GM12878 (cell line): ENCODE measurements around the gene DLD. TPM values are rescaled to one million over a fixed set of nuclear protein-coding genes. Genes with fewer than 3 reads are reported as not detected.

Experiments
- ATAC-seq: fragments of 200-7000 bp; cut with Tn5 transposase; 3 replicates; pipeline ENCODE4 v1.9.1; 2020; ENCODE audit warnings: mild to moderate bottlenecking, moderate library complexity
- BruUV-seq: library from RNA; stranded (reverse); fragments of 400-500 nt; replicated peaks from 2 replicates; lab custom pipeline; 2021; lab: Mats Ljungman, UMichigan
- CTCF ChIA-PET: fragments of 300-600 bp; sonication (Branson Sonifier 250); formaldehyde crosslinking; extraction: SDS; loops from one replicate; lab custom pipeline; 2021; ENCODE audit warnings: inconsistent platforms; lab: Yijun Ruan, JAX
- POLR2A ChIA-PET: fragments of 350-600 bp; formaldehyde crosslinking; extraction: SDS; loops from one replicate; lab custom pipeline; 2021; ENCODE audit warnings: inconsistent platforms; lab: Charles Lee
- RAD21 ChIA-PET: fragments of 300-600 bp; sonication (Branson Sonifier 250); formaldehyde crosslinking; loops from one replicate; lab custom pipeline; 2023; ENCODE audit warnings: antibody characterized with exemption; ENCODE audit not compliant: unreplicated experiment; lab: Charles Lee
- SMC1A ChIA-PET: fragments of 300-600 bp; sonication (Branson Sonifier 250); formaldehyde crosslinking; loops from one replicate; lab custom pipeline; 2023; ENCODE audit not compliant: unreplicated experiment, uncharacterized antibody; lab: Charles Lee
- DNase-seq: peaks from one replicate; pipeline ENCODE4 v3.0.0-alpha.2; 2011; ENCODE audit warnings: low read depth, low spot score
- FAIRE-seq: peaks from 3 replicates; lab custom pipeline; 2011; peaks lifted over from hg19 to GRCh38; lab: Jason Lieb, UNC
- H2AFZ ChIP-seq: 2 replicates; pipeline ENCODE4 v1.6.0; 2011; ENCODE audit warnings: low read depth, low read length, control low read depth; ENCODE audit not compliant: control insufficient read depth
- H3K27ac ChIP-seq: 2 replicates; pipeline ENCODE4 v1.5.1; 2011; ENCODE audit warnings: control low read depth; ENCODE audit not compliant: control insufficient read depth, insufficient read depth
- H3K27me3 ChIP-seq, 2 experiments: replicated peaks in 1 of 2; 2 replicates each; pipeline versions ENCODE4 v1.6.0 to v1.6.1; 2011; ENCODE audit warnings: low read length in 1 of 2; ENCODE audit not compliant: control insufficient read depth in 2 of 2, insufficient read depth in 2 of 2
- H3K36me3 ChIP-seq, 2 experiments: 2 replicates each; pipeline ENCODE4 v1.5.1; 2011; ENCODE audit warnings: low read length in 1 of 2; ENCODE audit not compliant: control insufficient read depth in 2 of 2, insufficient read depth in 2 of 2
- H3K4me1 ChIP-seq: 2 replicates; pipeline ENCODE4 v1.6.1; 2011; ENCODE audit warnings: mild to moderate bottlenecking, low read length, moderate library complexity, mixed read lengths; ENCODE audit not compliant: control insufficient read depth, insufficient read depth
- H3K4me2 ChIP-seq: 2 replicates; pipeline ENCODE4 v1.6.0; 2011; ENCODE audit warnings: control low read depth; ENCODE audit not compliant: control insufficient read depth, insufficient read depth
- H3K4me3 ChIP-seq: fragments of 200-600 bp; sonication (generic); 2 replicates; pipeline ENCODE4 v1.5.1; 2016
- H3K79me2 ChIP-seq: 2 replicates; pipeline ENCODE4 v1.6.0; 2011; ENCODE audit warnings: low read length; ENCODE audit not compliant: control insufficient read depth, insufficient read depth
- H3K9ac ChIP-seq: 2 replicates; pipeline ENCODE4 v1.8.0; 2011; ENCODE audit warnings: low read length, control low read depth, mixed read lengths; ENCODE audit not compliant: control insufficient read depth, insufficient read depth
- H3K9me3 ChIP-seq: replicated peaks from 3 replicates; pipeline ENCODE4 v1.5.1; 2011; ENCODE audit warnings: mild to moderate bottlenecking, low read length; ENCODE audit not compliant: control insufficient read depth, insufficient read depth
- H4K20me1 ChIP-seq: 2 replicates; pipeline ENCODE4 v1.6.0; 2011; ENCODE audit not compliant: control insufficient read depth, insufficient read depth
- BACH1 ChIP-seq: fragments of 450-650 bp; IDR thresholded peaks from 2 replicates; pipeline ENCODE4 v1.6.1; 2017; ENCODE audit warnings: mild to moderate bottlenecking, borderline replicate concordance
- MTA2 ChIP-seq: fragments of 450-650 bp; IDR thresholded peaks from 2 replicates; pipeline ENCODE4 v1.6.1; 2016; ENCODE audit warnings: low read depth, mild to moderate bottlenecking, moderate library complexity
- RELA ChIP-seq: fragments of 450-650 bp; IDR thresholded peaks from 2 replicates; pipeline ENCODE4 v1.8.0; 2014; ENCODE audit warnings: borderline replicate concordance; ENCODE audit not compliant: partially characterized antibody
- TAF1 ChIP-seq: IDR thresholded peaks from 2 replicates; pipeline ENCODE4 v1.6.1; 2011; ENCODE audit warnings: mild to moderate bottlenecking, low read depth, low read length, borderline replicate concordance
- TARDBP ChIP-seq: IDR thresholded peaks from 2 replicates; pipeline ENCODE4 v1.6.1; 2016; ENCODE audit warnings: borderline replicate concordance
- ZBED1 ChIP-seq: IDR thresholded peaks from 2 replicates; pipeline ENCODE4 v1.6.1; 2016; ENCODE audit warnings: borderline replicate concordance
- WGBS: methylation state at CpG from one replicate; pipeline ENCODE4 v1.1.6; 2016; ENCODE audit warnings: low lambda C conversion rate; ENCODE audit not compliant: insufficient replicate concordance, insufficient coverage; ENCODE audit errors: missing lambda C conversion rate; 5-methylcytosine and 5-hydroxymethylcytosine counted together
- in situ Hi-C: fragments of 300-500 bp; cut with MboI; formaldehyde crosslinking; loops from 9 replicates; pipeline ENCODE4 v1.14.3; 2018; ENCODE audit warnings: mixed read lengths
- intact Hi-C: fragments of 100-400 bp; cut with micrococcal nuclease; formaldehyde crosslinking; loops from one replicate; pipeline ENCODE4 v1.14.2; 2022; ENCODE audit not compliant: unreplicated experiment
- polyA plus RNA-seq, 11 experiments: library from polyadenylated mRNA; depleted of rRNA in 4 of 11; unstranded in 6 of 11; stranded (reverse) in 5 of 11; fragments of >200 nt; fragmentation: Nextera tagmentation in 4 of 11; fragmentation: Illumina TruSeq in 1 of 11; extraction: Ambion mirVana in 4 of 11; extraction: Trizol in 1 of 11; gene quantifications; 1 replicate in 1 of 11; 2 replicates in 10 of 11; pipeline versions ENCODE4 v1.2.1 to v1.2.3, GENCODE V29; 2011 to 2016; ENCODE audit warnings: inconsistent platforms in 2 of 11, missing spikeins in 2 of 11, low read depth in 1 of 11
- total RNA-seq, 4 experiments: library from RNA; depleted of rRNA in 3 of 4; stranded (reverse); fragments of >200 nt in 3 of 4; fragmentation: Illumina TruSeq in 1 of 4; extraction: Trizol in 1 of 4; gene quantifications; 2 replicates each; pipeline versions ENCODE4 v1.2.1 to v1.2.3, GENCODE V29; 2013 to 2021
- TF ChIP-seq, protein P1 (sequence below): fragments of 450-650 bp; IDR thresholded peaks from 2 replicates; pipeline ENCODE4 v1.6.1; 2014; ENCODE audit warnings: mild to moderate bottlenecking
- TF ChIP-seq, protein P2 (sequence below): fragments of 150-350 bp; IDR thresholded peaks from 2 replicates; pipeline ENCODE4 v1.6.1; 2014; ENCODE audit warnings: mild to moderate bottlenecking, low read depth, low read length
- TF ChIP-seq, protein P3 (sequence below): fragments of 450-650 bp; IDR thresholded peaks from 2 replicates; pipeline ENCODE4 v1.6.1; 2017; ENCODE audit warnings: antibody characterized with exemption, mild to moderate bottlenecking, moderate library complexity
- TF ChIP-seq, protein P4 (sequence below): fragments of 450-650 bp; IDR thresholded peaks from 2 replicates; pipeline ENCODE4 v1.6.1; 2017; ENCODE audit warnings: mild to moderate bottlenecking, moderate library complexity
- TF ChIP-seq, protein P5 (sequence below): IDR thresholded peaks from 2 replicates; pipeline ENCODE4 v1.6.1; 2012; ENCODE audit warnings: low read depth, low read length, improper control_type of control experiment

Gene DLD
- total and polyA plus RNA-seq, 10 of the 15 experiments (the other 5 are each of a cell fraction or from before 2014, with no cell fraction given) = 62.7 to 314 (median 161) TPM

DNA sequence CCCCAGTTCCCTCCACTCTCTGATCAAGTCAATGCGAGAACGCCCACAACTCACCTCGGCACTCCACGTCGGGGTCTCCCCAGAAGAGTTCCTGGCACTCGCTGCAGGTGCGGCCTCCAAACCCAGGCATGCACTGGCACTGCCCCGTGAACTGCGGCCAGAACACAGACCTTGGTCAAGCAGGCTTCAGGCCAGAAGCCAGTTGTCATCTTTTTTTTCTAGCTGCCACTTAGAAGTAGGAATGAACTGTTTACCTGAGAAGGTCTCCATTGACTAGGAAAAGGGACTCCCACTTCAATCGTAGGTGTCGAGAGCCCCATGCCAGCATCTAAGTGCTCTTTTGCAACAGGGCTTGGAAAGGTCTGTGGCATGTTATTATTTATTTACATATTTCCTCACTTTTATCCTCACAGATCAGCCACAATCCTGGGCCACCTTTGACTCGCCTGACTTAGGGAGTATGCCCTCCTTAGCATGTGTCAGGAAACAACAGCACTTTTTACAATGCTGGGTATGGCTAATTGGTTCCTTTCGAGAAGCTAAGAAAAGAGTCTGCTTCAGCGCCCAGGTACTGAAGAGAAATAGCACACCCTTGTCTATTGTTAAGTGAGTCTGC is 60.3 kb downstream of the DLD start:
- ChIA-PET SMC1A (no interaction called here), POLR2A (no interaction called here), RAD21 (no interaction called here), CTCF (no interaction called here)
- Histone ChIP-seq H3K27ac (no peak overlapping the region), H3K9me3 (no peaks in the 10 kb centered on the region), H3K4me1 (no peaks in the 10 kb centered on the region), H3K4me3 (no peak overlapping the region), H3K4me2 (no peak overlapping the region), H3K27me3 (no peaks in the 10 kb centered on the region), H3K79me2 (no peaks in the 10 kb centered on the region), H4K20me1 (no peaks in the 10 kb centered on the region), H3K36me3 (no peaks in the 10 kb centered on the region), H2AFZ (no peak overlapping the region), H3K9ac (no peak overlapping the region)
- no TSS peak for BruUV-seq
- intact Hi-C loops (no loop called here), in situ Hi-C loops (no loop called here)
- WGBS = 57% methylated on average over 14 of the region's 14 CpGs
- DNase-seq = no peak
- ATAC-seq = no peak
- no peak for FAIRE-seq
- no peak for TF ChIP-seq TAF1
- TF ChIP-seq ZBED1 = no peak
- TF ChIP-seq TARDBP = no peak
- TF ChIP-seq BACH1 = no peak
- TF ChIP-seq, protein P1, sequence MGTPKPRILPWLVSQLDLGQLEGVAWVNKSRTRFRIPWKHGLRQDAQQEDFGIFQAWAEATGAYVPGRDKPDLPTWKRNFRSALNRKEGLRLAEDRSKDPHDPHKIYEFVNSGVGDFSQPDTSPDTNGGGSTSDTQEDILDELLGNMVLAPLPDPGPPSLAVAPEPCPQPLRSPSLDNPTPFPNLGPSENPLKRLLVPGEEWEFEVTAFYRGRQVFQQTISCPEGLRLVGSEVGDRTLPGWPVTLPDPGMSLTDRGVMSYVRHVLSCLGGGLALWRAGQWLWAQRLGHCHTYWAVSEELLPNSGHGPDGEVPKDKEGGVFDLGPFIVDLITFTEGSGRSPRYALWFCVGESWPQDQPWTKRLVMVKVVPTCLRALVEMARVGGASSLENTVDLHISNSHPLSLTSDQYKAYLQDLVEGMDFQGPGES = no peak
- TF ChIP-seq, protein P2, sequence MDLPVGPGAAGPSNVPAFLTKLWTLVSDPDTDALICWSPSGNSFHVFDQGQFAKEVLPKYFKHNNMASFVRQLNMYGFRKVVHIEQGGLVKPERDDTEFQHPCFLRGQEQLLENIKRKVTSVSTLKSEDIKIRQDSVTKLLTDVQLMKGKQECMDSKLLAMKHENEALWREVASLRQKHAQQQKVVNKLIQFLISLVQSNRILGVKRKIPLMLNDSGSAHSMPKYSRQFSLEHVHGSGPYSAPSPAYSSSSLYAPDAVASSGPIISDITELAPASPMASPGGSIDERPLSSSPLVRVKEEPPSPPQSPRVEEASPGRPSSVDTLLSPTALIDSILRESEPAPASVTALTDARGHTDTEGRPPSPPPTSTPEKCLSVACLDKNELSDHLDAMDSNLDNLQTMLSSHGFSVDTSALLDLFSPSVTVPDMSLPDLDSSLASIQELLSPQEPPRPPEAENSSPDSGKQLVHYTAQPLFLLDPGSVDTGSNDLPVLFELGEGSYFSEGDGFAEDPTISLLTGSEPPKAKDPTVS = no peak
- TF ChIP-seq, protein P3, sequence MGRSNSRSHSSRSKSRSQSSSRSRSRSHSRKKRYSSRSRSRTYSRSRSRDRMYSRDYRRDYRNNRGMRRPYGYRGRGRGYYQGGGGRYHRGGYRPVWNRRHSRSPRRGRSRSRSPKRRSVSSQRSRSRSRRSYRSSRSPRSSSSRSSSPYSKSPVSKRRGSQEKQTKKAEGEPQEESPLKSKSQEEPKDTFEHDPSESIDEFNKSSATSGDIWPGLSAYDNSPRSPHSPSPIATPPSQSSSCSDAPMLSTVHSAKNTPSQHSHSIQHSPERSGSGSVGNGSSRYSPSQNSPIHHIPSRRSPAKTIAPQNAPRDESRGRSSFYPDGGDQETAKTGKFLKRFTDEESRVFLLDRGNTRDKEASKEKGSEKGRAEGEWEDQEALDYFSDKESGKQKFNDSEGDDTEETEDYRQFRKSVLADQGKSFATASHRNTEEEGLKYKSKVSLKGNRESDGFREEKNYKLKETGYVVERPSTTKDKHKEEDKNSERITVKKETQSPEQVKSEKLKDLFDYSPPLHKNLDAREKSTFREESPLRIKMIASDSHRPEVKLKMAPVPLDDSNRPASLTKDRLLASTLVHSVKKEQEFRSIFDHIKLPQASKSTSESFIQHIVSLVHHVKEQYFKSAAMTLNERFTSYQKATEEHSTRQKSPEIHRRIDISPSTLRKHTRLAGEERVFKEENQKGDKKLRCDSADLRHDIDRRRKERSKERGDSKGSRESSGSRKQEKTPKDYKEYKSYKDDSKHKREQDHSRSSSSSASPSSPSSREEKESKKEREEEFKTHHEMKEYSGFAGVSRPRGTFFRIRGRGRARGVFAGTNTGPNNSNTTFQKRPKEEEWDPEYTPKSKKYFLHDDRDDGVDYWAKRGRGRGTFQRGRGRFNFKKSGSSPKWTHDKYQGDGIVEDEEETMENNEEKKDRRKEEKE = no peak
- TF ChIP-seq MTA2 = no peak
- no peak for TF ChIP-seq RELA
- TF ChIP-seq, protein P4, sequence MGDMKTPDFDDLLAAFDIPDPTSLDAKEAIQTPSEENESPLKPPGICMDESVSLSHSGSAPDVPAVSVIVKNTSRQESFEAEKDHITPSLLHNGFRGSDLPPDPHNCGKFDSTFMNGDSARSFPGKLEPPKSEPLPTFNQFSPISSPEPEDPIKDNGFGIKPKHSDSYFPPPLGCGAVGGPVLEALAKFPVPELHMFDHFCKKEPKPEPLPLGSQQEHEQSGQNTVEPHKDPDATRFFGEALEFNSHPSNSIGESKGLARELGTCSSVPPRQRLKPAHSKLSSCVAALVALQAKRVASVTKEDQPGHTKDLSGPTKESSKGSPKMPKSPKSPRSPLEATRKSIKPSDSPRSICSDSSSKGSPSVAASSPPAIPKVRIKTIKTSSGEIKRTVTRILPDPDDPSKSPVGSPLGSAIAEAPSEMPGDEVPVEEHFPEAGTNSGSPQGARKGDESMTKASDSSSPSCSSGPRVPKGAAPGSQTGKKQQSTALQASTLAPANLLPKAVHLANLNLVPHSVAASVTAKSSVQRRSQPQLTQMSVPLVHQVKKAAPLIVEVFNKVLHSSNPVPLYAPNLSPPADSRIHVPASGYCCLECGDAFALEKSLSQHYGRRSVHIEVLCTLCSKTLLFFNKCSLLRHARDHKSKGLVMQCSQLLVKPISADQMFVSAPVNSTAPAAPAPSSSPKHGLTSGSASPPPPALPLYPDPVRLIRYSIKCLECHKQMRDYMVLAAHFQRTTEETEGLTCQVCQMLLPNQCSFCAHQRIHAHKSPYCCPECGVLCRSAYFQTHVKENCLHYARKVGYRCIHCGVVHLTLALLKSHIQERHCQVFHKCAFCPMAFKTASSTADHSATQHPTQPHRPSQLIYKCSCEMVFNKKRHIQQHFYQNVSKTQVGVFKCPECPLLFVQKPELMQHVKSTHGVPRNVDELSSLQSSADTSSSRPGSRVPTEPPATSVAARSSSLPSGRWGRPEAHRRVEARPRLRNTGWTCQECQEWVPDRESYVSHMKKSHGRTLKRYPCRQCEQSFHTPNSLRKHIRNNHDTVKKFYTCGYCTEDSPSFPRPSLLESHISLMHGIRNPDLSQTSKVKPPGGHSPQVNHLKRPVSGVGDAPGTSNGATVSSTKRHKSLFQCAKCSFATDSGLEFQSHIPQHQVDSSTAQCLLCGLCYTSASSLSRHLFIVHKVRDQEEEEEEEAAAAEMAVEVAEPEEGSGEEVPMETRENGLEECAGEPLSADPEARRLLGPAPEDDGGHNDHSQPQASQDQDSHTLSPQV = no peak
- TF ChIP-seq, protein P5, sequence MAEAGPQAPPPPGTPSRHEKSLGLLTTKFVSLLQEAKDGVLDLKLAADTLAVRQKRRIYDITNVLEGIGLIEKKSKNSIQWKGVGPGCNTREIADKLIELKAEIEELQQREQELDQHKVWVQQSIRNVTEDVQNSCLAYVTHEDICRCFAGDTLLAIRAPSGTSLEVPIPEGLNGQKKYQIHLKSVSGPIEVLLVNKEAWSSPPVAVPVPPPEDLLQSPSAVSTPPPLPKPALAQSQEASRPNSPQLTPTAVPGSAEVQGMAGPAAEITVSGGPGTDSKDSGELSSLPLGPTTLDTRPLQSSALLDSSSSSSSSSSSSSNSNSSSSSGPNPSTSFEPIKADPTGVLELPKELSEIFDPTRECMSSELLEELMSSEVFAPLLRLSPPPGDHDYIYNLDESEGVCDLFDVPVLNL = no peak
